PC-9 (cell line): ENCODE data around the gene C3. TPM values are rescaled to one million over a fixed set of nuclear protein-coding genes. Genes with fewer than 3 reads are reported as not detected.

Source experiments
- BruUV-seq: library from RNA; stranded (reverse); fragments of 400-500 nt; replicated peaks from 2 replicates; lab custom pipeline; 2021; lab: Mats Ljungman, UMichigan
- CTCF ChIA-PET: fragments of 300-600 bp; sonication (Branson Sonifier 250); formaldehyde crosslinking; loops from one replicate; lab custom pipeline; 2022; ENCODE audit warnings: antibody characterized with exemption; lab: Charles Lee
- POLR2A ChIA-PET: fragments of 300-600 bp; sonication (Branson Sonifier 250); formaldehyde crosslinking; loops from one replicate; lab custom pipeline; 2022; ENCODE audit warnings: antibody characterized with exemption; ENCODE audit not compliant: unreplicated experiment; lab: Charles Lee
- DNase-seq, 2 experiments: peaks; one replicate each; pipeline versions ENCODE4 v3.0.0 to v3.0.0-alpha.2; 2015 to 2022; ENCODE audit warnings: mixed read lengths in 1 of 2
- H2AFZ ChIP-seq: fragments of 200-600 bp; sonication (generic); 2 replicates; pipeline ENCODE4 v1.8.1; 2017; ENCODE audit warnings: antibody characterized with exemption
- H3F3A ChIP-seq: fragments of 200-600 bp; sonication (generic); 2 replicates; pipeline ENCODE4 v1.8.1; 2017; ENCODE audit warnings: antibody characterized with exemption, mild to moderate bottlenecking, low read depth; ENCODE audit not compliant: insufficient read depth
- H3K27ac ChIP-seq: fragments of 200-600 bp; sonication (generic); 2 replicates; pipeline ENCODE4 v1.6.1; 2016; ENCODE audit warnings: mixed run types
- H3K27me3 ChIP-seq: fragments of 200-600 bp; sonication (generic); 2 replicates; pipeline ENCODE4 v1.6.1; 2016; ENCODE audit warnings: low read depth, mixed run types; ENCODE audit not compliant: insufficient read depth
- H3K36me3 ChIP-seq: fragments of 200-600 bp; sonication (generic); 2 replicates; pipeline ENCODE4 v1.6.1; 2016; ENCODE audit warnings: low read depth, mixed run types
- H3K4me1 ChIP-seq: fragments of 200-600 bp; sonication (generic); replicated peaks from 2 replicates; pipeline ENCODE4 v1.6.1; 2016; ENCODE audit warnings: mixed run types; ENCODE audit not compliant: insufficient read depth
- H3K4me2 ChIP-seq: fragments of 200-600 bp; sonication (generic); 2 replicates; pipeline ENCODE4 v1.6.1; 2017; ENCODE audit warnings: mixed run types
- H3K4me3 ChIP-seq: fragments of 200-600 bp; sonication (generic); 2 replicates; pipeline ENCODE4 v1.6.1; 2016; ENCODE audit warnings: mixed run types
- H3K79me2 ChIP-seq: fragments of 200-600 bp; sonication (generic); 2 replicates; pipeline ENCODE4 v1.6.1; 2017; ENCODE audit warnings: low read depth, mixed run types
- H3K9me2 ChIP-seq: fragments of 200-600 bp; sonication (generic); 2 replicates; pipeline ENCODE4 v1.8.1; 2017; ENCODE audit warnings: mild to moderate bottlenecking; ENCODE audit not compliant: insufficient read depth
- H3K9me3 ChIP-seq: fragments of 200-600 bp; sonication (generic); 2 replicates; pipeline ENCODE4 v1.8.1; 2016; ENCODE audit warnings: low read depth; ENCODE audit not compliant: insufficient read depth
- H4K20me1 ChIP-seq: fragments of 200-600 bp; sonication (generic); 2 replicates; pipeline ENCODE4 v1.8.1; 2017; ENCODE audit not compliant: insufficient read depth
- EZH2 ChIP-seq: fragments of 200-600 bp; sonication (generic); IDR thresholded peaks from 2 replicates; pipeline ENCODE4 v1.8.0; 2017; ENCODE audit warnings: antibody characterized with exemption, low read depth
- intact Hi-C: fragments of 100-400 bp; cut with micrococcal nuclease; formaldehyde crosslinking; loops from one replicate; pipeline ENCODE4 v1.10.0; 2022; ENCODE audit not compliant: unreplicated experiment
- total RNA-seq: library from RNA; stranded (reverse); gene quantifications from 2 replicates; pipeline ENCODE4 v1.2.3, GENCODE V29; 2021
- TF ChIP-seq, protein P1 (sequence below): fragments of 200-600 bp; sonication (generic); conservative IDR thresholded peaks from 2 replicates; pipeline ENCODE4 v1.6.1; 2017; ENCODE audit warnings: mixed run types, antibody characterized with exemption, mild to moderate bottlenecking, moderate library complexity

C3 gene
- total RNA-seq, 1 experiment from 2014 or later, result 130 TPM

DNA sequence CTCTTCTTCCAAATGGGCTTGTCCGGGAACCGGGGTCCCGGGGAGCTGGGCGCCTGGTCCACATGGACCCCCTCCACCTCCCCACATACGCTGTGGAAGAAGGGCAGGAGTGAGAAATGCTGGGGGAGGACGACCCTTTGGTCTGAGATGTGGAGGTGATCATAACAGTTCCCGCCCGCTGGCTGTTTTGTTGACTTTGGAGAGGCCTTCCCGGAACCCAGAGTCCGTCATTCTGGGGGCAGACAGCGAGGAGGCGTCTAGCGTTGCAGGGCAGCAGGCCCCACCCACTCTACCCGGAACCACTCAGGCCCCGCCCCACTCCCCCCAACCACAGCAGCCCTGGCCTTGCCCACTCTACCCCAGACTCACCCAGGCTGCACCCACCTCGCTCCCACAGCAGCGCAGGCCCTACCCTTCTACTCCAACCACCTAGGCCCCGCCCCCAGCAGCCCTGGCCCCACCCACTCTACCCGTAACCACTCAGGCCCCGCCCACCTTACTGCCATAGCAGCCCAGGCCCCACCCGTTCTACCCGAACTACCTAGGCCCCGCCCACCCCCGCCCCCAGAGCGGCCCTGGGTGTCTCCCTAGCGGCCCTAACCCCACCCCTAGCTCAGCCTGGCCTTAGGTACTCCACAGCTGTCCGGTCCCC, 9.8 kb upstream of the C3 start:
- Histone ChIP-seq H4K20me1 (no peaks in the 10 kb centered on the region), H3K4me3 (no peak overlapping the region), H3K4me2 (no peak overlapping the region), H3K27ac (no peak overlapping the region), H3K27me3 (no peaks in the 10 kb centered on the region), H3K36me3 (no peaks in the 10 kb centered on the region), H3K9me2 (no peaks in the 10 kb centered on the region), H3F3A (peaks cover 3% of the 10 kb centered on the region; the same call in 1 of the 2 replicates), H3K4me1 (no peaks in the 10 kb centered on the region), H3K9me3 (no peaks in the 10 kb centered on the region), H2AFZ (no peak overlapping the region), H3K79me2 (peaks cover 3% of the 10 kb centered on the region; the same call in 1 of the 2 replicates)
- ChIA-PET CTCF (no interaction called here), POLR2A (interaction anchor here (0.6 kb wide), 1 partner anchor 253 kb away, joined by 3 read pairs; no protein-coding TSS in a partner anchor)
- intact Hi-C loops, result no loop called here
- no peak for DNase-seq
- BruUV-seq, result no TSS peak
- TF ChIP-seq, protein P1, sequence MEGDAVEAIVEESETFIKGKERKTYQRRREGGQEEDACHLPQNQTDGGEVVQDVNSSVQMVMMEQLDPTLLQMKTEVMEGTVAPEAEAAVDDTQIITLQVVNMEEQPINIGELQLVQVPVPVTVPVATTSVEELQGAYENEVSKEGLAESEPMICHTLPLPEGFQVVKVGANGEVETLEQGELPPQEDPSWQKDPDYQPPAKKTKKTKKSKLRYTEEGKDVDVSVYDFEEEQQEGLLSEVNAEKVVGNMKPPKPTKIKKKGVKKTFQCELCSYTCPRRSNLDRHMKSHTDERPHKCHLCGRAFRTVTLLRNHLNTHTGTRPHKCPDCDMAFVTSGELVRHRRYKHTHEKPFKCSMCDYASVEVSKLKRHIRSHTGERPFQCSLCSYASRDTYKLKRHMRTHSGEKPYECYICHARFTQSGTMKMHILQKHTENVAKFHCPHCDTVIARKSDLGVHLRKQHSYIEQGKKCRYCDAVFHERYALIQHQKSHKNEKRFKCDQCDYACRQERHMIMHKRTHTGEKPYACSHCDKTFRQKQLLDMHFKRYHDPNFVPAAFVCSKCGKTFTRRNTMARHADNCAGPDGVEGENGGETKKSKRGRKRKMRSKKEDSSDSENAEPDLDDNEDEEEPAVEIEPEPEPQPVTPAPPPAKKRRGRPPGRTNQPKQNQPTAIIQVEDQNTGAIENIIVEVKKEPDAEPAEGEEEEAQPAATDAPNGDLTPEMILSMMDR, result no peak
- no peak for TF ChIP-seq EZH2

DNA sequence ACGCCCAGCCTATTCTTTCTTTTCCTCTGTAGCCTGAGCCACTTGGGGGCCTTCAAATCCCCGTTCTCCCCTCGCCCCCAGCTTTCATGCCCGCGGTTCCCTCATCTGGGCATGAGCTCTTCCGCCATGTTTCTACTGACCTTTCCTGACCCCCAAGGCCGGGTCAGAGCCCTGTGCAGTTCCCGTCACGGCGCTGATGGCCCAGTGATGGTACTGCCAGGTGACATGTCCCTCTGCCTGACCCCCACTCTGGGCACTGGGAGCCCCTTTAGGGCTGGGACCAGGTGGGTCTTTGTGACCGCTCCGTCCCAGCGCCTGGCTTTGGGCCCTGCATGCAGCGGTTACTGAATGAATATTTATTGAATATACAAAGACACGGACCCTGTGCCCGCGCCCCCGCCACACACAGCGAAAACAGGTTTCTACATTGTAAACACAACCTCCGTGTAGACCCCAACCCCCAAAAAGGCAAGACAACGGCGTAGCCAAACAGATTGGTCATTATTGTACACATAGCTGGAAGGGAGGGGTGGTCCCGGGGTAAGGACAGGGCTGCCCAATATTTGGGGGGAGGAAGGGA, 9.2 kb upstream of the C3 start:
- Histone ChIP-seq H3K4me1 (no peaks in the 10 kb centered on the region), H3K9me3 (no peaks in the 10 kb centered on the region), H3K27ac (no peak overlapping the region), H3K9me2 (no peaks in the 10 kb centered on the region), H3K36me3 (no peaks in the 10 kb centered on the region), H3K4me3 (no peak overlapping the region), H3K4me2 (no peak overlapping the region), H3K79me2 (no peaks in the 10 kb centered on the region), H2AFZ (no peak overlapping the region), H3F3A (no peaks in the 10 kb centered on the region), H4K20me1 (no peaks in the 10 kb centered on the region), H3K27me3 (no peaks in the 10 kb centered on the region)
- ChIA-PET CTCF (no interaction called here), POLR2A (no interaction called here)
- BruUV-seq, result no TSS peak
- no peak for TF ChIP-seq EZH2
- TF ChIP-seq, protein P1, result no peak
- no peak for DNase-seq
- intact Hi-C loops, result no loop called here

DNA sequence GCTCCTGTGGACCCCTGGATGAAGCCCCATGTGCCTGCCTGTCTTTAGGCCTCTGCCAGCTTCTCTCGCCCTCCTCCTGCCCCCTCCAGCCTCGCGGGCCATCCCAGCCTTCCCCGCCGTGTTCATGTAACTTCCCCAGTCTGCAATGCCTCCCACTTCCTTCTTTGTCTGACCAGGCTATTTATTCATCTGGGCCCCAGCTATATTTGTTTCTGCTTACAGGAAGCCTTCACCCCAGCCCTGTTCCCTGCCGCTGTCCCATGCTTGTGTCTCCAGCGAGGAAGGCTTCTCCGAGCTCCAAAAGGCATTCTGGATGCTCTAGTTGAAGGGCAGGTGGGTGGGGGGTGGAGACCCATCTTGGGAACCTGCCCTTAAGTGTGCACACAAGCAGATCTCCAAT, 7.9 kb upstream of the C3 start:
- Histone ChIP-seq H3K9me3 (no peaks in the 10 kb centered on the region), H3K27me3 (no peaks in the 10 kb centered on the region), H3K4me2 (no peak overlapping the region), H3F3A (peaks cover 6% of the 10 kb centered on the region; the same call in 1 of the 2 replicates), H3K9me2 (no peaks in the 10 kb centered on the region), H3K4me1 (peaks cover 5% of the 10 kb centered on the region), H2AFZ (no peak overlapping the region), H3K4me3 (no peak overlapping the region), H3K27ac (no peak overlapping the region), H3K79me2 (no peaks in the 10 kb centered on the region), H3K36me3 (no peaks in the 10 kb centered on the region), H4K20me1 (no peaks in the 10 kb centered on the region)
- no TSS peak for BruUV-seq
- CTCF ChIA-PET, result no interaction called here
- POLR2A ChIA-PET, result no interaction called here
- TF ChIP-seq EZH2, result no peak
- TF ChIP-seq, protein P1, result no peak
- no peak for DNase-seq
- intact Hi-C loops, result no loop called here
